Measurements from ENCODE around the gene CDC42.

- TF ChIP-seq CTCF (IDR thresholded peaks at IDR 0.05; ENCODE audit: insufficient read depth, low read depth, low read length) (no peak), EZH2 (IDR thresholded peaks at IDR 0.05; ENCODE audit: insufficient read depth, low read length) (no peak)
These were observed 3.9 kb upstream of the CDC42 start for GRCh38 chr1:22048351-22049192.

All from astrocyte (in vitro differentiated cells and primary cell).